DMS53 (cell line): ENCODE measurements around the gene F2.
A peak's percentile ranks its signal among the peaks of the same experiment; 100 is the strongest.

Experiments
- DNase-seq: peaks from one replicate; lab custom pipeline; 2025; lab: John Stamatoyannopoulos, UW

Gene F2

DNA sequence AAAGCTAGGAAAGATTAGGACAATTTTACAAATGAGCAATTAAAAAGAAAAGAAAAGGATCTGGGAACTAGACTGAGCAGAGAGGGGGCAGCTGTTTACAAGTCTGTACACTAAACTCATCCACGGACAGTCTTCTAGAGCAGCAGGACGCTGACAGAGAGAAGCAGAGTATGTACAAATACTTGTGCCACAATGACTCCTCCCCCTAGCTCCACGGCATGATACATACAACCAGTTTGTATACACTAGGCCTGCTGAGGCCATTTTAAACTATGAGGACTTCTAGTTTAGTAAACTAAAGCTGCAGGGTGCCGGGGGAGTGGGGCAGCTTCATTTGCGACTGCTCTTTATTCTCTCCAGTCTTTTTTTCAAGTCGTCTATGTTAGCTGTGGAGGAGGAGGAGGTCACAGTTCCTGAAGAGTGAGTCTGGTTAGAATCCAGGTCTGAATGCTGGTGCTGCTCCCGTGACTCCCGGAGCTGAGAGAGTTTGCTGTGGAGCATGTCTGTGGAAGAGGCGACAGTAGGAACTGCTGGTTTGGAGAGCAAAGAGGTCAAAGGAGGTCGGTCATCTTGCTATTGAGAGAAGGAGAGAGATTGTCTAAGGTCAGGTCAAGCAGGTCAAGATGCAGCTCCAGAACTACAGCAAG lies 24.8 kb downstream of the F2 start:
- DNase-seq = peak; percentile 55

DNA sequence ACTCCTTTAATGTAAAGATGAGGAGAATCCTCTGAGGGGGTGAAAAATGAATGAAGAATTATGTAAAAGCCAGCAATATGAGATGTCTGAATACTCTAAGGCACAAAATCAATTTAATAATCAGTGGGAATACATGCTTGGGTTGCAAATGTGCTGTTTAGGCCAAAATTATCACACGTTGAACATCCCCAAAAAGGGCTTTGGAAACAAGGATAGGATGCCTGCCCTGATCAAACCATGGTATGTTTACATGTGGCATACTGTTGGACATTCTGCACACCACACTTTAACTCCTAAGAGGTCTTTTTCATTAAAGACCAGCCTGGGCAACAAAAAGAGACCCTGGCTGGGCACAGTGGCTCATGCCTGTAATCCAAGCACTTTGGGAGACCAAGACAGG lies 26.3 kb downstream of the F2 start:
- no peak for DNase-seq

DNA sequence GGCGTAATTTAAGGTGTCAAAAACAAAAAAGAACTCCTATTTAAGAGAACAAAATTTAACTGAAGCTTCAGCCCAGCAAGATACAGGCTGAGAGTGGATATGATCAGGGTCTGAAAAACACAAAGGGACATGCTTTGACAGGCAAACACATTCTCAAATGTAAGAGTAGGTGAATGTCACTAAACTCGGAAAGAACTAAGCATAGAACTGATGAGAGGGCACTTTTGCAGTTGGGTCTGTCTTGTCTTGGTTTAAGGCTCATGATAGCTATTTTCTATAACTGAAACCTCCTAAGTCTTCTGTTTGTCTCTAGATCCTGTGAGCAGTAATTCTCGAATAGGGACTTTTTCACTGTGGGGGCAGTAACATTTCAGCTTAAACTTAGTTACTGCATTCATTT lies 27.0 kb downstream of the F2 start:
- DNase-seq = no peak

DNA sequence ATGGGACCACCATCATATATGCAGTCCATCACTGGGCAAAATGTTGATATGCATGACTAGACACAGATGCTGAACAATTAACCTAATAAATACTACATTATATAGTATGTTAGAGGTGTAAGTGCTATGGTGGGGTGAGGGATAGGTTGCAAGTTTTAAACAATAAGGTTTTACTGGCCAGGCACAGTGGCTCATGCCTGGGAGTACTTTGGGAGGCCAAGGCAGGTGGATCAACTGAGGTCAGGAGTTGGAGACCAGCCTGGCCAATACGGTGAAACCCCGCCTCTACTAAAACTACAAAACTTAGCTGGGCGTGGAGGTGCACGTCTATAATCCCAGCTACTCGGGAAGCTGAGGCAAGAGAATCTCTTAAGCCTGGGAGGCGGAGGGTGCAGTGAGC lies 28.1 kb downstream of the F2 start:
- no peak for DNase-seq

DNA sequence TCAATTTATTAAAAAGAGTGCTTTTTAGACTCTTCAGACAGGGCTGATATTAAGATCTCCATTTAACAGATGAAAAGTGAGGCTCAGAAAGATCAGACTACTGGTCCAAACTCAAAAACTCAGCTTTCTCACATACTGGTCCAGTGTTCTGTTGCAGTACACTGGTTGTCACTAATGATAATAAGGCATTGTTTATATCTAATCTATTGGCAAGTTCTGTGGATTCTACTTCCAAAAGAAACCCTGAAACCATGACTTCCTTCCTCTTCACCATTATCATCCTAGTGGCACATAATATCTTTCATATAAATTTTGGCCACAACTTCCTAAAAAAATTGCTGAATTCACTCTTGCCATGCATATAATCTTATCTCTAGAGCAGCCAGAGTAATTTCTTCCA lies 36.9 kb downstream of the F2 start:
- no peak for DNase-seq

DNA sequence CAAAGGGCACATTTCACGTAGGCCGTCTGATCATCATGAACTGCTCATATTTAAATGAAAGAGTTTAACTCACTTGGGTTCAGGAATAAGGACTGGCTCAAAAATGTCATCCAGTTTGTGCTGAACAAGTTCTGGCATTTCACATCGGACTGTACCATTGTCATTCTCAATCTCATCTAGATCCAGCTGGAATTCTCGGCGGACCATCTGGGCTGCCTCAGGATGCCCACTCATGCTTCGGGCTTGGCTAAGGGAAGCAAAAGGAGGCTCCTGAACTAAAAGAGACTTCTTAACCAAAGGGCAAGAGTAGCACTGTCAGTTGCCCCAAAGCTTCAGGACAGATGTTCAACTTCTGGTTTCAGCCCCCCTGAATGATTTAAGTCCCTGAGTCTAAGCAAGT lies 40.2 kb downstream of the F2 start:
- DNase-seq = no peak

DNA sequence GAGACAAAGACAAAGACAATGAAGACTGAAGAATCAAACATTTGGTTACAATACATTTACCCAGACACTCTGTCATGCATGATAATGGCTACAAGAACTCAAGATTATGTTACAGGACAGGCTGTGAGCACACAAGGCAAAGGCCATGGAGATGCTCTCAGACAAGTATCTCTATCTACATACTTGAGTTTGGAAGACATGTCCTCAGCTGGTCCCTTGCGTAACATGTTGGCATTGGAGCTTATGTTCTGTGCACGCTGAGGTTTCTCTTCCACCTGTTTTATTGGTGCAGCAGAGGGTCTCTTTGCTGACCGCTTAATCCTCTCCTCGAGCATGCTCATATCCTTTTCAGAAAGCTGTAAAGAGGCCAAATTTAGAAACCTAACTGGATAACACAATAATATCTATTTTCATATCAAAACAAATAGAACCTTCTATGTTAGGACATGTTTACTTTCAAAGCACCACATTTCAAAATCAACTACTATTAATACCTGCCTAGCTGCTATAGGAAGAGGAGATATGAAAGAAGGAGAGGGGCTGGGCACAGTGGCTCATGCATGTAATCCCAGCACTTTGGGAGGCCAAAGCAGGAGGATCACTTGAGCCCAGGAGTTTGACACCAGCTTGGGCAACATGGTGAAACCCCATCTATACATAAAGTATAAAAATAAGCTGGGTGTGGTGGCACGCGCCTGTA lies 41.6 kb downstream of the F2 start:
- DNase-seq = no peak

DNA sequence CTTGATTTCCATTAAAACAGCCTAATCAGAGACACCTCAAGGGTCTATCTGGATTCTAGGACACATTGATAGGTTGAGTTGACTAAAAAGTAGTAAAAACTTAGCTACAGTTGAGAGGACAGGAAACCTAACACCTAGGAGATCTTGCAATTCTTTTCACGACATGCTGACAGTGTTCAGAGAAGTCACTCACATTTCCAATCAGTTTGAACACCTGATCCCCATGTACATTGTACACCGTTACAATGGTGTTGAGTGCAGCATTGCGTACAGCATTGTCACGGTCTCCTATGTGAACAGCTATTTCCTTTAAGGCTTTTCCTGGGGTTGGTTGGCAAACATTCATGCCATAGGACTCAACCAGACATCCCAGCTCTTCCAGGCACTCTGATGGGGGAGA lies 42.8 kb downstream of the F2 start:
- no peak for DNase-seq

DNA sequence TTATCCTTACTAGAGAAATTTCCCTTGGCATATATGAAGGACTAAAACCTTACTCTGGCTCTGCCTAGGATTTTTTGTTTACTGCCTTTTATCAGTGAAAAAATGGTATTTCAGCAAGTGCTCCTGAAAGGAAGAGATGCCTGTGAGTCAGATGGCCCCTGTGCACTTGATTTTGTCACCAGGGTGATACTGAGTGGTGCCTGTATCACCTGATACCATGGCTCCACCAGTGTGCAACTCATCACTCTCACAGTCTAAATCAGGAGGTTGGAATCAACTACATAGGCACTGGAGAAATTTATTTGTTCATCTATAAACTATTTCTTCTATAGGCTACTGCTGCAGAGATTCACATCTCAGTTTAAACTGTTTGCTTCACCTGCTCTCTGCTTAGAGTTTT lies 43.2 kb downstream of the F2 start:
- DNase-seq = no peak

DNA sequence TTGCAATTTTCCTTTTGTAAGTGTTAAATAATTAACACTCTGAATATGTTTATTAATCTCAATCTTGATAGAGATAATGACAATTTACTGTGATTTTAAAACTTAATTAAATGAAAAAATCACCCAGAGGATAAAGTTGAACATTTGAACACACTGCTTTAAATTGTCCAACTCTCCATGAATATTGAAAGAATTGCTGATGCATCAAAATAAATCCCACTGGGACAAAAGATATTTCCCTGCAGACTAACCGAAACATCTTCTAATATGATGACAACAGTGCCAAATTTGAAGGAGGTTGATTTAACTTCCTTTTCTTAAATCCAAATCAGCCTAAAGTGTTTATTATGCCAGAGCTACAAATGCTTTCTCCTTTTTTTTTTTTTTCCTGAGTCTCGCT lies 47.6 kb downstream of the F2 start:
- DNase-seq = no peak

DNA sequence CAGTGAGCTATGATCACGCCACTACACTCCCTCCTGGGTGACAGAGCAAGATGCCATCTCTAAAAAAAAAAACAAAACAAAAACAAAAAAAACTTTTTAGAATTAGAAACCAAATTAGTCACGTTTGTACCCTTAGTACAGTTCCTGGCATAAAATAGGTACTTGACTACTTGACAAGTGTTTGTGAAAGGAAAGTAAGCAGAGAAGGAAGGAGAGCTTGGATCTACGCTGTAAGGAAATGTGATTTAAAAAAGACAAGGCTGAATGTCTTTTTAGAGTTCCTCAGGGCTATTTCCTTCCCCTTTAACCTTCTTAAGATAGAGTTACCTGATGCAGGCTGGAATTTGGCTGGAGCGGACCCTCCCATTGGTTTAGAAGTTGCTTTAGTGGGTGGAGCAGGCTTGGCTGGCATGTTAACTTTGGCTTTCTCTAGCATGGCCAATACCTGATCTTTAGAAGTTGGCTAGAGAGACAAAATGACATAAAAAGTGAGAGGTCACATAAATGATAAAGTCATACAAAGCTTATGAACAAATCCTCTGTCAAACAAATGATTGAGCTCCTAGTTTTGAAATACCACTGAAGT lies 50.7 kb downstream of the F2 start:
- no peak for DNase-seq

DNA sequence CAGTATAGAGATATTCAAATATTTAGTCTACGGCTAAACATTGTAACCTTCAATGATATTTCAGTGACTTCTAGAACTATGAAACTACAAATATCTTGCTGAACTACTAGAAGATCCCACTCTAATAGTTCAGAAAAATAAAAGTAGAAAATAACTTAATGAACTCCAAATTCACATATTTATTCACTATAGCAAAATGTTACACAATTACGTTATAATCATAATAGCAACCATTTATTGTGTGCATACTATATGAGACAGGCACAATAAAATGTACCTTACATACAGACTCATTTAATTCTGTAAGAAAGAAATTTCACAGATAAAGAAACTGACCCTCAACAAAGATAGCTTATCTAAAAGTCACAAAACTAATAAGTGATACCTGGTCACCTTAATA lies 57.9 kb downstream of the F2 start:
- DNase-seq = no peak

DNA sequence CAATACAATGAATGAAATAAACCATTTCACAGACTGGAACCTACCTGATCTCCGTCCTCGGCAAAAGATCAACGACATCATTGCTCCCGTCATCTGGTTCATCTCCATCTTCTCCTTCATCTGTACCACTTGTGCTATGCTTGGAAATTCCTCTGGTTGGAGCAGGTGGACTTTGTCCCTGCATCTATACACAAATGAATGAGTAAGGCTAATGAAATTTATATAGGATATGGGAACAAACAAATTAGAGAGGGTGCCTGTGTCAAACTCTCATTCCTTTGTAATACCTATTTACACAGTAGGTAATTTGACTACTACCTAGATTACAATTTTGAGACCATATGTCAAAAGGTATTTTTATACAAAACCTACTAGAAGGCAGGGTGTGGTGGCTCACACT lies 59.4 kb downstream of the F2 start:
- DNase-seq = peak; percentile 8
